NB4 (cell line): Measurements from ENCODE around the gene MRPL42.
"Not testable (repeated sequence)": the region's sequence is repeated elsewhere in the genome, so short reads cannot be mapped to it uniquely, and the experiment has no call there.

Experiments
- DNase-seq: peaks from one replicate; pipeline ENCODE4 v3.0.0; 2010; ENCODE audit warnings: low read depth
- H3K4me3 ChIP-seq: one replicate; pipeline ENCODE4 v1.5.1; 2011; ENCODE audit warnings: mild to moderate bottlenecking, low read depth, low read length, moderate library complexity
- MYC ChIP-seq: IDR thresholded peaks from 2 replicates; pipeline ENCODE4 v1.6.1; 2011; ENCODE audit warnings: low read depth, low read length
- POLR2A ChIP-seq: IDR thresholded peaks from 2 replicates; pipeline ENCODE4 v1.6.1; 2011; ENCODE audit warnings: mild to moderate bottlenecking; ENCODE audit not compliant: insufficient read length; ENCODE audit errors: extremely low read depth
- TF ChIP-seq, protein P1 (sequence below): IDR thresholded peaks from one replicate; pipeline ENCODE4 v1.5.1; 2012; ENCODE audit warnings: low read depth, low read length
- TF ChIP-seq, protein P2 (sequence below): IDR thresholded peaks from 2 replicates; pipeline ENCODE4 v1.6.1; 2011; ENCODE audit warnings: low read depth, low read length

MRPL42 gene

DNA sequence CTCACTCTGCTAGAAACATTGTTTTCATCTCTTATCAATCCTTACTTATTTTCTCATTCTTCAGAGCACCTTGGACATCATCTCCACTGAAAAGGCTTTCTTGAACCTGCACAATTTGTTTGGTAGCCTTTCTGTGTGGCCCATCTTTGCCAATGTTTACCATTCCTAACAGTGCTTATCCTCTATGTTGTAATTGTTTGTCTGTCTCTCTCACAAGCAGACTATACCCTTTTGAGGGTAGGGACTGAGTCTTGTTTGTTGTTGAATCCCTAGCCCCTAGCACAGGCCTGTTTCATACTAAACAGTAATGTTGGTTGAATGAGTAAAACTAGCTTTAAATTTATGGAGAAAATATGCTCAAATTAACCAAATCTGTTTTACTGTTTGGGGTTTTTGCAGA, 9.2 kb downstream of the MRPL42 start:
- no peak overlapping the region for H3K4me3 ChIP-seq
- no peak for DNase-seq
- TF ChIP-seq POLR2A (no peak), MYC (no peak)
- TF ChIP-seq, protein P1, sequence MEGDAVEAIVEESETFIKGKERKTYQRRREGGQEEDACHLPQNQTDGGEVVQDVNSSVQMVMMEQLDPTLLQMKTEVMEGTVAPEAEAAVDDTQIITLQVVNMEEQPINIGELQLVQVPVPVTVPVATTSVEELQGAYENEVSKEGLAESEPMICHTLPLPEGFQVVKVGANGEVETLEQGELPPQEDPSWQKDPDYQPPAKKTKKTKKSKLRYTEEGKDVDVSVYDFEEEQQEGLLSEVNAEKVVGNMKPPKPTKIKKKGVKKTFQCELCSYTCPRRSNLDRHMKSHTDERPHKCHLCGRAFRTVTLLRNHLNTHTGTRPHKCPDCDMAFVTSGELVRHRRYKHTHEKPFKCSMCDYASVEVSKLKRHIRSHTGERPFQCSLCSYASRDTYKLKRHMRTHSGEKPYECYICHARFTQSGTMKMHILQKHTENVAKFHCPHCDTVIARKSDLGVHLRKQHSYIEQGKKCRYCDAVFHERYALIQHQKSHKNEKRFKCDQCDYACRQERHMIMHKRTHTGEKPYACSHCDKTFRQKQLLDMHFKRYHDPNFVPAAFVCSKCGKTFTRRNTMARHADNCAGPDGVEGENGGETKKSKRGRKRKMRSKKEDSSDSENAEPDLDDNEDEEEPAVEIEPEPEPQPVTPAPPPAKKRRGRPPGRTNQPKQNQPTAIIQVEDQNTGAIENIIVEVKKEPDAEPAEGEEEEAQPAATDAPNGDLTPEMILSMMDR, result no peak
- TF ChIP-seq, protein P2, sequence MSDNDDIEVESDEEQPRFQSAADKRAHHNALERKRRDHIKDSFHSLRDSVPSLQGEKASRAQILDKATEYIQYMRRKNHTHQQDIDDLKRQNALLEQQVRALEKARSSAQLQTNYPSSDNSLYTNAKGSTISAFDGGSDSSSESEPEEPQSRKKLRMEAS, result no peak

DNA sequence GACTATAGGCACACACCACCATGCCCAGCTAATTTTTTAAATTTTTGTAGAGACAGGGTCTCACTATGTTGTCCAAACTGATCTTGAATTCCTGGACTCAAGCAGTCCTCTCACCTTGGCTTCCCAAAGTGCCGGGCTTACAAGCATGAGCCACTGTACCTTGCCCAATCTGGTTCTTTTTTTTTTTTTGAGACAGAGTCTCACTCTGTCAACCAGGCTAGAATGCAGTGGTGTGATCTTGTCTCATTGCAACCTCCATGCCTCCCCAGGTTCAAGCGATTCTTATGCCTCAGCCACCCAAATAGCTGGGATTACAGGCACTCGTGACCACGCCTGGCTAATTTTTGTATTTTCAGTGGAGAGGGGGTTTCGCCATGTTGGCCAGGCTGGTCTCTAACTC, 15.4 kb downstream of the MRPL42 start:
- DNase-seq, result no peak
- no peak overlapping the region for H3K4me3 ChIP-seq

DNA sequence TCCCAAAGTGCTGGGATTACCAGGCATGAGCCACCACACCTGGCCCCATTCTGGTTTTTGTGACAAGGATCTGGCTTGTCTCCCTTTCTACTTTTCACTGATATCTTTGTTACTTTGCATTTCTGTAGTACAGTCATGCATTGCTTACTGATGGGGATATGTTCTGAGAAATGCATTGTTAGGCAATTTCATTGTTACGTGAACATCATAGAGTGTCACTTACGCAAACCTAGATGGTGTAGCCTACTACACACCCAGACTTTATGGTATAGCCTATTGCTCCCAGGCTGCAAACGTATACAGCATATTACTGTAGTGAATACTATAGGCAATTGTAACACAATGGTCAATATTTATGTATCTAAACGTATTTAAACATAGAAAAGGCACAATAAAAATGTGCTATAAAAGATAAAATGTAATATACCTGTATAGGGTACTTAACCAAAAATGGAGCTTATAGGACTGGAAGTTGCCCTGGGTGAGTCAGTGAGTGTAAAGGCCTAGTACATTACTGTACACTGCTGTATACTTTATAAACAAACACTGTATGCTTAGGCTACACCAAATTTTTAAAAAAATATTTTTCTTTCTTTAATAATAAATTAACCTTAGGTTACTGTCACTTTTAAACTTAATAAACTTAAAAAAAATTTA, 16.0 kb downstream of the MRPL42 start:
- TF ChIP-seq MYC, result no peak
- TF ChIP-seq, protein P1, result no peak
- TF ChIP-seq, protein P2, result no peak
- no peak for TF ChIP-seq POLR2A
- H3K4me3 ChIP-seq, result no peak overlapping the region
- no peak for DNase-seq

More for the DNA sequence above, 15.4 kb downstream of the MRPL42 start:
- TF ChIP-seq POLR2A, result no peak
- TF ChIP-seq MYC, result no peak
- TF ChIP-seq, protein P2, result no peak
- TF ChIP-seq, protein P1, result no peak

DNA sequence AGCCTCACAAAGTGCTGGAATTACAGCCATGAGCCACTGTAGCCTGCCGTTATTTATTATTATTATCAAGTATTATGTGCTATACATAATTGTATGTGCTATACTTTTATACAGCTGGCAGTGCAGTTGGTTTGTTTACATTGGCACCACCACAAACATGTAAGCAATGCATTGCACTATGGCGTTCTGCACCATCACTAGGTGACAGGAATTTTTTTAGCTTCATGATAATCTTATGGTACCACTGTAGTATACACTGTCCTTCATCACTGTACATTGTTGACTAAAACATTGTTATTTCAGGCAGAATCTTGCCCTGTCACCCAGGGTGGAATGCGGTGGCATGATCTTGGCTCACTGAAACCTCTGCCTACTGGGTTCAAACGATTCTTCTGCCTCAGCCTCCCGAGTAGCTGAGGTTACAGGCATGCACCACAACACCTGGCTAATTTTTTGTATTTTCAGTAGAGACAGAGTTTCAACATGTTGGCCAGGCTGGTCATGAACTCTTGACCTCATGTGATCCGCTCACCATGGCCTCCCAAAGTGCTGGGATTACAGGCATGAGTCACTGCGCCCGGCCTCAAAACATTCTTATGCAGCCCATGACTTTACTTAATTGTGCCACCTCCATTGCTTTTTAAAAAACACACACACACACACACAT, 17.1 kb downstream of the MRPL42 start:
- TF ChIP-seq POLR2A, result no peak
- TF ChIP-seq, protein P2, result no peak
- TF ChIP-seq, protein P1, result no peak
- TF ChIP-seq MYC, result no peak
- no peak overlapping the region for H3K4me3 ChIP-seq
- no peak for DNase-seq

DNA sequence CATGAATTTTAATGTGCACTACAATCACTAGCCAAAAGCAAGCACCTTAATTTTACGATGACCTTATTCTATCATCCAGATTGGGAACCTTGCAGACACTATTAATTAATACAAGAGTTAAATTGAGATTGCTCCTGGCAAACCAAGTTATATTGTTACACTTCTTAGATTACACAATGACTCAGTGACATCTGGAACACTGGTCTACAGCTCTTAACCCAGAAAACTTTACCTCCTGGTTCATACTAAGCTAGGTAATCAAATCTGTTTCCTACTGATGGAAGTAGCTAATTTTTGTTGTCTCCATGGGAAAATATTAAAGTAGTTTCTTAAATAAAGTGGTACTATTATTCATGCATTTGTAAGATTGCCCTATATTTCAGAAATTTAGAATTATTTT, 25.5 kb downstream of the MRPL42 start:
- not testable (repeated sequence) for DNase-seq, H3K4me3 ChIP-seq

DNA sequence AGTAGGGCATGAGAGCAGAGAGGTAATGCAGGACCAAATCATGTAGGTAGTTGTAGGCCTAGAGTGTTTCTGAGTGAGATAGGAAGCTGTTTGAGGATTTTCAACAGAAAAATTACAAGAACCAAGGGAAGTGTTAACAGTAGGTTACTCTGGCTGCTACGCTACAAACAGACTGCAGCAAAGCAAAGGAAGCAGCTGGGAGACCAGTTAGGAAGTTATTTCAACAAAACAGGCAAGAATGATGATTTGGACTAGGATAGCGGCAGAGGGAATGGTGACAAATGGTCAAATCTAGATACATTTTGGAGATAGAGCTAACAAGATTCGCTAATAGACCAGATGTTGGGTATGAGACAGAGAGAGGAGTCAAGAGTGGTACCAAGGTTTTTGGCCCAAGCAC, 26.8 kb downstream of the MRPL42 start:
- TF ChIP-seq, protein P1, result no peak
- TF ChIP-seq MYC (no peak), POLR2A (no peak)
- TF ChIP-seq, protein P2, result no peak
- no peak overlapping the region for H3K4me3 ChIP-seq
- no peak for DNase-seq
